ENCODE results near the gene MCUB. TPM values are rescaled to one million over a fixed set of nuclear protein-coding genes. Genes with fewer than 3 reads are reported as not detected.

Gene MCUB
- total and polyA plus RNA-seq, 9 of the 15 experiments (the other 6 are each of a cell fraction or from before 2014, with no cell fraction given): 1.4 to 21.5 (median 5.4) TPM

DNA sequence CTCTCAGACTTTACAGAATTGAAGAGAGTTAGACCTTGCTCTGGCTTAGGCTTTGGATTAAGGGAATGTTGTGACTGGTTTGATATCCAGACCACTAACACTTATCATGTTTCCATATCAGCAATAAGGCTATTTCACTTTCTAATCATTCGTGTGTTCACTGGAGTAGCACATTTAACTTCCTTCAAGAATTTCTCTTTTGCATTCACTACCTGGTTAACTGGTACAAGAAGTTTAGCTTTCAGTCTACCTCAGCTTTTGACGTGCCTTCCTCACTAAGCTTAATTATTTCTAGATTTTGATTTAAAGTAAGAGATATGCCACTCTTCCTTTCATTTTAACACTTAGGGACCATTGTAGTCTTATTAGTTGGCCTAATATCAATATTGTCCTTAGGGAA is 80.6 kb downstream of the MCUB start:
- DNase-seq (ENCODE audit: extremely low read depth in 1 of 4, low spot score in 3 of 4) (no peak), ATAC-seq (no peak), FAIRE-seq (no peak)
- Histone ChIP-seq H2AFZ (ENCODE audit: low read depth, low read length) (no peak overlapping the region), H3K9ac (ENCODE audit: insufficient read depth in 1 of 2, low read depth in 2 of 2, low read length in 2 of 2) (no peak overlapping the region), H3K4me1 (replicated peaks in 1 of 2; ENCODE audit: control insufficient read depth in 2 of 2, insufficient read depth in 2 of 2, low read length in 2 of 2) (no peaks in the 10 kb centered on the region; a peak in 1 of 5 replicates), H3K4me3 (no peak overlapping the region), H3K79me2 (ENCODE audit: control insufficient read depth, insufficient read depth, low read length) (no peaks in the 10 kb centered on the region), H3K9me3 (replicated peaks; ENCODE audit: control insufficient read depth, insufficient read depth, low read depth, low read length) (no peaks in the 10 kb centered on the region), H3K36me3 (ENCODE audit: control insufficient read depth, insufficient read depth, low read length) (no peaks in the 10 kb centered on the region), H3K4me2 (ENCODE audit: insufficient read depth, low read length) (no peak overlapping the region), H4K20me1 (replicated peaks; ENCODE audit: control insufficient read depth, insufficient read depth, low read length) (no peaks in the 10 kb centered on the region), H3K27ac (ENCODE audit: extremely low read depth, low read depth, low read length) (no peak overlapping the region), H3K27me3 (ENCODE audit: control insufficient read depth in 2 of 2, insufficient read depth in 2 of 2, low read length in 2 of 2) (peaks cover 0 to 2% of the 10 kb centered on the region in 2 experiments; a peak in 1 of 5 replicates), H3K9me1 (ENCODE audit: control insufficient read depth, insufficient read depth, low read length) (no peaks in the 10 kb centered on the region)
- BruUV-seq (replicated peaks): no TSS peak
- in situ Hi-C loops (cut with MboI): no loop called here
- intact Hi-C loops (cut with micrococcal nuclease): loop anchor here (5.0 kb wide), 1 partner anchor 63 kb away; no protein-coding TSS in a partner anchor
- 13% methylated on average over 2 of the region's 2 CpGs for WGBS (ENCODE audit: insufficient coverage, low coverage, missing lambda C conversion rate)
- ChIA-PET POLR2A (no interaction called here), CTCF (ENCODE audit: low intra/inter-chr PET ratio) (no interaction called here)
- no peak for TF ChIP-seq ZZZ3 (IDR thresholded peaks at IDR 0.05)
- no peak for TF ChIP-seq CREM (IDR thresholded peaks at IDR 0.05; ENCODE audit: low read depth)
- TF ChIP-seq, protein P1, sequence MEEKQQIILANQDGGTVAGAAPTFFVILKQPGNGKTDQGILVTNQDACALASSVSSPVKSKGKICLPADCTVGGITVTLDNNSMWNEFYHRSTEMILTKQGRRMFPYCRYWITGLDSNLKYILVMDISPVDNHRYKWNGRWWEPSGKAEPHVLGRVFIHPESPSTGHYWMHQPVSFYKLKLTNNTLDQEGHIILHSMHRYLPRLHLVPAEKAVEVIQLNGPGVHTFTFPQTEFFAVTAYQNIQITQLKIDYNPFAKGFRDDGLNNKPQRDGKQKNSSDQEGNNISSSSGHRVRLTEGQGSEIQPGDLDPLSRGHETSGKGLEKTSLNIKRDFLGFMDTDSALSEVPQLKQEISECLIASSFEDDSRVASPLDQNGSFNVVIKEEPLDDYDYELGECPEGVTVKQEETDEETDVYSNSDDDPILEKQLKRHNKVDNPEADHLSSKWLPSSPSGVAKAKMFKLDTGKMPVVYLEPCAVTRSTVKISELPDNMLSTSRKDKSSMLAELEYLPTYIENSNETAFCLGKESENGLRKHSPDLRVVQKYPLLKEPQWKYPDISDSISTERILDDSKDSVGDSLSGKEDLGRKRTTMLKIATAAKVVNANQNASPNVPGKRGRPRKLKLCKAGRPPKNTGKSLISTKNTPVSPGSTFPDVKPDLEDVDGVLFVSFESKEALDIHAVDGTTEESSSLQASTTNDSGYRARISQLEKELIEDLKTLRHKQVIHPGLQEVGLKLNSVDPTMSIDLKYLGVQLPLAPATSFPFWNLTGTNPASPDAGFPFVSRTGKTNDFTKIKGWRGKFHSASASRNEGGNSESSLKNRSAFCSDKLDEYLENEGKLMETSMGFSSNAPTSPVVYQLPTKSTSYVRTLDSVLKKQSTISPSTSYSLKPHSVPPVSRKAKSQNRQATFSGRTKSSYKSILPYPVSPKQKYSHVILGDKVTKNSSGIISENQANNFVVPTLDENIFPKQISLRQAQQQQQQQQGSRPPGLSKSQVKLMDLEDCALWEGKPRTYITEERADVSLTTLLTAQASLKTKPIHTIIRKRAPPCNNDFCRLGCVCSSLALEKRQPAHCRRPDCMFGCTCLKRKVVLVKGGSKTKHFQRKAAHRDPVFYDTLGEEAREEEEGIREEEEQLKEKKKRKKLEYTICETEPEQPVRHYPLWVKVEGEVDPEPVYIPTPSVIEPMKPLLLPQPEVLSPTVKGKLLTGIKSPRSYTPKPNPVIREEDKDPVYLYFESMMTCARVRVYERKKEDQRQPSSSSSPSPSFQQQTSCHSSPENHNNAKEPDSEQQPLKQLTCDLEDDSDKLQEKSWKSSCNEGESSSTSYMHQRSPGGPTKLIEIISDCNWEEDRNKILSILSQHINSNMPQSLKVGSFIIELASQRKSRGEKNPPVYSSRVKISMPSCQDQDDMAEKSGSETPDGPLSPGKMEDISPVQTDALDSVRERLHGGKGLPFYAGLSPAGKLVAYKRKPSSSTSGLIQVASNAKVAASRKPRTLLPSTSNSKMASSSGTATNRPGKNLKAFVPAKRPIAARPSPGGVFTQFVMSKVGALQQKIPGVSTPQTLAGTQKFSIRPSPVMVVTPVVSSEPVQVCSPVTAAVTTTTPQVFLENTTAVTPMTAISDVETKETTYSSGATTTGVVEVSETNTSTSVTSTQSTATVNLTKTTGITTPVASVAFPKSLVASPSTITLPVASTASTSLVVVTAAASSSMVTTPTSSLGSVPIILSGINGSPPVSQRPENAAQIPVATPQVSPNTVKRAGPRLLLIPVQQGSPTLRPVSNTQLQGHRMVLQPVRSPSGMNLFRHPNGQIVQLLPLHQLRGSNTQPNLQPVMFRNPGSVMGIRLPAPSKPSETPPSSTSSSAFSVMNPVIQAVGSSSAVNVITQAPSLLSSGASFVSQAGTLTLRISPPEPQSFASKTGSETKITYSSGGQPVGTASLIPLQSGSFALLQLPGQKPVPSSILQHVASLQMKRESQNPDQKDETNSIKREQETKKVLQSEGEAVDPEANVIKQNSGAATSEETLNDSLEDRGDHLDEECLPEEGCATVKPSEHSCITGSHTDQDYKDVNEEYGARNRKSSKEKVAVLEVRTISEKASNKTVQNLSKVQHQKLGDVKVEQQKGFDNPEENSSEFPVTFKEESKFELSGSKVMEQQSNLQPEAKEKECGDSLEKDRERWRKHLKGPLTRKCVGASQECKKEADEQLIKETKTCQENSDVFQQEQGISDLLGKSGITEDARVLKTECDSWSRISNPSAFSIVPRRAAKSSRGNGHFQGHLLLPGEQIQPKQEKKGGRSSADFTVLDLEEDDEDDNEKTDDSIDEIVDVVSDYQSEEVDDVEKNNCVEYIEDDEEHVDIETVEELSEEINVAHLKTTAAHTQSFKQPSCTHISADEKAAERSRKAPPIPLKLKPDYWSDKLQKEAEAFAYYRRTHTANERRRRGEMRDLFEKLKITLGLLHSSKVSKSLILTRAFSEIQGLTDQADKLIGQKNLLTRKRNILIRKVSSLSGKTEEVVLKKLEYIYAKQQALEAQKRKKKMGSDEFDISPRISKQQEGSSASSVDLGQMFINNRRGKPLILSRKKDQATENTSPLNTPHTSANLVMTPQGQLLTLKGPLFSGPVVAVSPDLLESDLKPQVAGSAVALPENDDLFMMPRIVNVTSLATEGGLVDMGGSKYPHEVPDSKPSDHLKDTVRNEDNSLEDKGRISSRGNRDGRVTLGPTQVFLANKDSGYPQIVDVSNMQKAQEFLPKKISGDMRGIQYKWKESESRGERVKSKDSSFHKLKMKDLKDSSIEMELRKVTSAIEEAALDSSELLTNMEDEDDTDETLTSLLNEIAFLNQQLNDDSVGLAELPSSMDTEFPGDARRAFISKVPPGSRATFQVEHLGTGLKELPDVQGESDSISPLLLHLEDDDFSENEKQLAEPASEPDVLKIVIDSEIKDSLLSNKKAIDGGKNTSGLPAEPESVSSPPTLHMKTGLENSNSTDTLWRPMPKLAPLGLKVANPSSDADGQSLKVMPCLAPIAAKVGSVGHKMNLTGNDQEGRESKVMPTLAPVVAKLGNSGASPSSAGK (IDR thresholded peaks at IDR 0.05): no peak
- TF ChIP-seq, protein P2, sequence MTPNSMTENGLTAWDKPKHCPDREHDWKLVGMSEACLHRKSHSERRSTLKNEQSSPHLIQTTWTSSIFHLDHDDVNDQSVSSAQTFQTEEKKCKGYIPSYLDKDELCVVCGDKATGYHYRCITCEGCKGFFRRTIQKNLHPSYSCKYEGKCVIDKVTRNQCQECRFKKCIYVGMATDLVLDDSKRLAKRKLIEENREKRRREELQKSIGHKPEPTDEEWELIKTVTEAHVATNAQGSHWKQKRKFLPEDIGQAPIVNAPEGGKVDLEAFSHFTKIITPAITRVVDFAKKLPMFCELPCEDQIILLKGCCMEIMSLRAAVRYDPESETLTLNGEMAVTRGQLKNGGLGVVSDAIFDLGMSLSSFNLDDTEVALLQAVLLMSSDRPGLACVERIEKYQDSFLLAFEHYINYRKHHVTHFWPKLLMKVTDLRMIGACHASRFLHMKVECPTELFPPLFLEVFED (CRISPR knock-in tag; conservative IDR thresholded peaks at IDR 0.05): no peak
- no peak for TF ChIP-seq MAFF (IDR thresholded peaks at IDR 0.05; ENCODE audit: low read length)
- TF ChIP-seq RBM15 (IDR thresholded peaks at IDR 0.05; ENCODE audit: insufficient read depth, low read length): no peak
- TF ChIP-seq, protein P3, sequence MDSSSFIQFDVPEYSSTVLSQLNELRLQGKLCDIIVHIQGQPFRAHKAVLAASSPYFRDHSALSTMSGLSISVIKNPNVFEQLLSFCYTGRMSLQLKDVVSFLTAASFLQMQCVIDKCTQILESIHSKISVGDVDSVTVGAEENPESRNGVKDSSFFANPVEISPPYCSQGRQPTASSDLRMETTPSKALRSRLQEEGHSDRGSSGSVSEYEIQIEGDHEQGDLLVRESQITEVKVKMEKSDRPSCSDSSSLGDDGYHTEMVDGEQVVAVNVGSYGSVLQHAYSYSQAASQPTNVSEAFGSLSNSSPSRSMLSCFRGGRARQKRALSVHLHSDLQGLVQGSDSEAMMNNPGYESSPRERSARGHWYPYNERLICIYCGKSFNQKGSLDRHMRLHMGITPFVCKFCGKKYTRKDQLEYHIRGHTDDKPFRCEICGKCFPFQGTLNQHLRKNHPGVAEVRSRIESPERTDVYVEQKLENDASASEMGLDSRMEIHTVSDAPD (CRISPR knock-in tag; IDR thresholded peaks at IDR 0.05): no peak
